ENCODE results near the gene CCDC152.

- no peak for TF ChIP-seq CTCF (IDR thresholded peaks at IDR 0.05)
- no peak for TF ChIP-seq ZFX (IDR thresholded peaks at IDR 0.05; ENCODE audit: borderline replicate concordance)
These were observed 30.5 kb downstream of the CCDC152 start for GRCh38 chr5:42787073-42787472.

Data from 22Rv1 (cell line).